GM21528 (cell line): ENCODE results near the gene DHX8.
"Not testable (repeated sequence)": the region's sequence is repeated elsewhere in the genome, so short reads cannot be mapped to it uniquely, and the experiment has no call there.

ENCODE experiments used
- ATAC-seq: cut with Tn5 transposase; IDR thresholded peaks from one replicate; pipeline ENCODE4 v1.9.1; 2021; ENCODE audit warnings: mild to moderate bottlenecking, moderate library complexity; ENCODE audit not compliant: unreplicated experiment, low FRiP score

The DHX8 gene

DNA sequence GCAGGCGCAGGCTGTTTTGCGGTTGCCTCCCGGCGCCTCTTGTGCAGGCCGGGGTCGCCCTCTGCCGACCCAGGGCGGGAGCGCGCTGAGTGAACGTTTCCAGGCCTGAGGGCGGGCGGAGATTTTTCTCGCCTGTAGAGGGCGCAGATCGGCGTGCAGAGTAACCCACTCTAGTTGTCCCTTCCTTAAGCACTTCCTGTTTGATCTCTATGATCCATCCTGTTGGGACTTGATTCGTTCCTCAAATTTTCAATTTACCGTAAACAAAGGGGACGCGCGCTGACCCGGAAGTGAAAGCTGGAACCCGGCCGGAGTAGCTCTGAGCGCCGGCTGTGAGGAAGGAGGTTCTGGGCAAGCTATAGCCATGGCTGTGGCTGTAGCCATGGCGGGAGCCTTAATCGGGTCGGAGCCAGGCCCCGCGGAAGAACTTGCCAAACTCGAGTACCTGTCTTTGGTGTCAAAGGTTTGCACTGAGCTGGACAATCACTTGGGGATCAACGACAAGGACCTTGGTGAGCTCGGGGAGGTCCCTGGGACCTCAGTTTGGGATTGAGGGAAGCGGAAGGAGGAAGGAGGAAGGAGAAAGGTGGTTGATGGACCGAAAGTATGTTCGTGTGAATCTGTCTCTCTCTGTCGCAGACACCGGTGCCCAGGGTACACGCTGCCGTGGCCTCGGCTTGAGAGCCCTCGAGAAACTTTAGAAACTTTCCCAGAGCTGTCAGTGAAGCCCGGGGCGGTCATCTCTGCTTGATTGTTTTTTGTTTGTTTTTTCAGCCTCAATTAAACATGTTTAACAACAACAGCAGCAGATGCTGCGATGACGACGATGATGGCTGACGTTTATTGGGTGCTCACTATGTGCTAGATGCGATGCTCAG, at the start of gene DHX8:
TSS of gene DHX8 (plus strand) at position 302 of the 878 bp plus-strand sequence. CDS start at position 365, 63 bp downstream.
- peak; percentile 90 for ATAC-seq

DNA sequence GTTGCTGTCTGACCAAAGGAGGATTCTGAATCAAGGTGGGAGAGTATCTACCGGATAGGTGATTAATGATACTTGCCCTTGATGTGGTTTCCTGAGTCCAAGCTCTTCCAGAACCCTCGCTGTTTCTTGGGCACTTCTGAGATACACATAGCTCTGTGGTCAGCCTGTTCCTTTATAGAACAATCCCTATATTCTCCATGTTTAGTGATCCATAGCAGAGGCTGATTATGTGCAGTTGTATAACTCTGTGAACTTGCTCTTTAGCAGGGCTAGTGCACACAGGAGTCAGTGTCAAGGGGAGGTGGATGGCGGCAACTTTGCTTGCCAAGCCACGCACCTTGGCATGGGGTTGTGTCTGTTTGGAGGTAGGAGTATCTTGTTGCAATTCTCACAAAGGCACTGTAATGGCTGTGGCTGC, 48.9 kb upstream of the DHX8 start:
- no peak for ATAC-seq

DNA sequence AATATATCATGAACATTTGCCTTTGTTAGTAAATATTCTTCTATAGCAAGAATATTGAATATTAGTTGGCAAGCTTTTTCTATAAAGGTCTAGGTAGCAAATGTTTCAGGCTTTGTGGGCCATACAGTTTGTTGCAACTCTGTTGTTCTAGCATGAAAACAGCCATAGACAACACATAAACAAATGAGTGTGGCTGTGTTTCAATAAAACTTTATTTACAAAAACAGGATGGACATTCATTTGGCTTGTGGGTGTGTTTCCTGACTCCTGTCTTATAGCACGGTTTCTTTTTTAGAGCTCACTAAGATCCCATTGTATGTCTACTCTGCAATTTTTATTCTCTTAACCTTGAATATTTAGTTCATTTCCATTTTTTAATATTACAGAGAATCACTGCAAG, 46.0 kb upstream of the DHX8 start:
- no peak for ATAC-seq

GRCh38 chr17:43438626-43439025, 45.1 kb upstream of the DHX8 start:
- ATAC-seq = no peak

DNA sequence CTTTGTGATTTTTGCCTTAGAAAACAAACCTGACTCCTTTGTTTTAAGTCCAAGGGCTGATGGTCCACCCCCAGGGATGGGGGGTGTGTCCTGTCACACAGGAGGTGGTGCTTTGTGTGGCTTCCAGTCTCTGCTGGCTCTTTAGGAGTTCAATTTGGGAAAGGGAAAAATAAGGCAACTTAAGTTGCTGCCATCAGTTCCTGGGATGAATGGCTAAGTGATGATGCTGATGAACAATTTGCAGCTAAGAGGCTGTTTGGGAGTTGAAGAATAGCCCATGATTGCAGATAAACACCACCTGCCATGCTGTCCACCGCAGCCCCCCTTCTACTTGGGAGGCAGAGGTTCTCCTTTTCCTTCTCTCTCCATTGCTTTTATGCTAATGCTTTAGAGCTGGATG, 44.7 kb upstream of the DHX8 start:
- no peak for ATAC-seq

DNA sequence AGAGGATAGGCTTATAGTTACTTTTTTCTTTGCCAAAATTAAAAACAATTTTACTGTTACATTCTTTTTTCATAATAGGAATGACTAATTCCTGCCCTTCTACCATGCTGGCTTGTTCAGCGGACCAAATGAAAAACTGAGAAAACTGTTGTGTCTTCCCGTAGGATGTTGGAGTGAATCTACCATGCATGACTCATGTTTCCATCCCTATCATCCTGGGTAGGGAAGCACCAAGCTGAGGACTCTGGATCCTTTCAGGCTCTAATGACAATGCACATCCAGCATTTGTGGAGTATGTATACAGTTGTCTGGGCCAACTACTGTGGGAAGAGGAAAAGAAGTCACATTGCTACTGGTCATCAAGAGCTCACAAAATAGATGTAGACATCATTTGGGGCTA, 41.1 kb upstream of the DHX8 start:
- no peak for ATAC-seq

DNA sequence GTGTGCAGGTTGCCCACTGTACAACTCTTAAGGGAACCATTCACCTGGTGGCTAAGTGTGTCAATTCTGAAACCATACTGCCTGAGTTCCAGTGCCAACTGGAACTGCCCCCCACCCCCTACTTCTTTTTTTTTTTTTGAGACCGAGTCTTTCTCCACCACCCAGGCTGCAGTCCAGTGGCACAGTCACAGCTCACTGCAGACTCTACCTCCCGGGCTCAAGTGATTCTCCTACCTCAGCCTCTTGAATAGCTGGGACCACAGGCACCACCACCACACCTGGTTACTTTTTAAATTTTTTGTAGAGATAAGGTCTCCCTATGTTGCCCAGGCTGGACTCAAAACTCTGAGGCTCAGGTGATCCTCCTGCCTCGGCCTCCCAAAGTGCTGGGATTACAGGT, 40.4 kb upstream of the DHX8 start:
- ATAC-seq = no peak

GRCh38 chr17:43444223-43445008, 39.4 kb upstream of the DHX8 start:
- no peak for ATAC-seq

DNA sequence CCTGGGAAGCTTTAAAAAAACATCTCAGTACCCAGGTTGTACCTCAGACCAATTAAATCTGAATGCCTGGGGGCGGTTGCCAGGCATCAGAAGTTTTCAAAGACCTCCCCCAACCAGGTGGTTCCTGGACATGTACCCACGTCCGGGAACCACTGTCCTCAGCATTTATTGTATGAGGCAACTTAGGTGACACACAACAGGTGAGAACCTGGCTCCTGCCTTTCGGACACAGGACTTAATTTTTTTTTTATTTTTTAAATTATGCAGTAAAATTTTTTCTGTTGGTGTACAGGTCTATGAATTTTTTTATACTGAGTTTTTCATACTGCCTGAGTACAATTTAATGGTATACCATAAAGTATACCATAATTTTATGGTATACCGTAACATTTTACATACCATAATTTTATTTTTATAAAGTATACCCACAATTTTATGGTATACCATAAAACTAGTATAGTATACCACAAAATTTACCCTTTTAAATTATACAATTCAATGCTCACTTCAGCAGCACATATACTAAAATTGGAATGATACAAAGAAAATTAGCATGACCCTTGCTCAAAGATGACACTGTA, 38.7 kb upstream of the DHX8 start:
- no peak for ATAC-seq

DNA sequence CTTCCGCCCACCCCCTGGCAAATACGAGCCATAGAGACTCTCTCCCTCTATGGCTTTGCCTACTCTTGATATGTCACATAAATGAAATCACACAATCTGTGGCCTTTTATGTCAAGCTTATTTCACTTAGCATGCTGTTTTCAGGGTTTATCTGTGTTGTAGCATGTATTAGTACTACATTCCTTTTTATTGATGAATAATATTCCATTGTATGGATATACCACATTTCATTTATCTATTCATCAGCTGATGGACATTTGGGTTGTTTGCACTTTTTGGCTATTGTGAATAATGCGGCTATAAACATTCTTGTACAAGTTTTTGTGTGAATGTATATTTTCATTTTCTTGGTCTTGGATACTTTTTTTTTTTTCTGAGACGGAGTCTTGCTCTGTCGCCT, 37.0 kb upstream of the DHX8 start:
- ATAC-seq = no peak

GRCh38 chr17:43448720-43449469, 34.9 kb upstream of the DHX8 start:
- ATAC-seq = no peak

DNA sequence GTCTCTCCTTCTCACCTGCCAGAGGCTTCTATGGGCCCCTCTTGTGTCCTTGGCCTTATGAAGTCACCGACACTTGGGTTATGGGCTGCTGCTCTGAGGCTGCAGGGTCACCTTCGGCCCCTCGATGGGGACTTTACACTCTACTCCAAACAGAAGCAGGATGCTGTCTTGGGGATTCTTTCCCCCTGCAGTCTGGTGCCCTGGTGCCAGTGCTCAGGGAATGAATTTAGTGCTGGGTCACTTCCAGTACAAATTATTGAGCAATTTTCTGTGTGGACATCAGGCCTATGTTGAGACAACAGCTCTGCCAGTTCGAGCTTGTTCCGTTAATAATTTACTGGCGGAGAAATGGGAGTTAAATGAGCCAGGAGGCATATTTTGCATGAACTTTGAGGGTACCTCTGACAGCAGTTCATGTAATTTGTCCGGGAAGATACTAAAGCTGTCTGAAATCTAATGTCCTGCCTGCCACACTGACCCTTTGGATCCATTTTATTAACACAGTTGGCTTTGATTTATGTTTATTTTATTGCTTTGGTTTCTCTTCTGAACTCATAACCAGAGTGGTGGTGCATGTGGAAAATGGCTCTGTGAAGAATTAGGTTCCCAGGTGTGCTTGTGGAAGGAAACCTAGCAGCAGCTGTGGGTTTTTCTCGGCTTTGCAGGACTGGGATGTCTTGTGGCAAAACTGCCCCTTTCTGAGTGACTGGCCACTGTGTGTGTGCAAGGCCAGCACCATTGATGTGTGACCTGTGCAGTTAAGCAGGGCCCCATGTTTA, 34.1 kb upstream of the DHX8 start:
- no peak for ATAC-seq

DNA sequence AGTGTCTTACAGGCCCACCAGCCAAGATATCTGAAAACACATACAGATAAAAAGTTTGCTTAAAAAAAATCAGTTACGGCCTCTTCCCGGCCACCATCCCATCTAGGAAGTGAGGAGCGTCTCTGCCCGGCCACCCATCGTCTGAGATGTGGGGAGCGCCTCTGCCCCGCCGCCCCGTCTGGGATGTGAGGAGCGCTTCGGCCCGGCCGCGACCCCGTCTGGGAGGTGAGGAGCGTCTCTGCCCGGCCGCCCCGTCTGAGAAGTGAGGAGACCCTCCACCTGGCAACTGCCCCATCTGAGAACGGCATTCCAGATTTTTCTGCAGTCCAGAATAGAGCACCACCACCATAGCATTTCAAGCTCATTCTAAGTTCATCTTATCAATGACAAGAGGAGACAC, 33.0 kb upstream of the DHX8 start:
- ATAC-seq = not testable (repeated sequence)

- ATAC-seq = not testable (repeated sequence)
Observed at GRCh38 chr17:43451741-43452140, 32.0 kb upstream of the DHX8 start.

DNA sequence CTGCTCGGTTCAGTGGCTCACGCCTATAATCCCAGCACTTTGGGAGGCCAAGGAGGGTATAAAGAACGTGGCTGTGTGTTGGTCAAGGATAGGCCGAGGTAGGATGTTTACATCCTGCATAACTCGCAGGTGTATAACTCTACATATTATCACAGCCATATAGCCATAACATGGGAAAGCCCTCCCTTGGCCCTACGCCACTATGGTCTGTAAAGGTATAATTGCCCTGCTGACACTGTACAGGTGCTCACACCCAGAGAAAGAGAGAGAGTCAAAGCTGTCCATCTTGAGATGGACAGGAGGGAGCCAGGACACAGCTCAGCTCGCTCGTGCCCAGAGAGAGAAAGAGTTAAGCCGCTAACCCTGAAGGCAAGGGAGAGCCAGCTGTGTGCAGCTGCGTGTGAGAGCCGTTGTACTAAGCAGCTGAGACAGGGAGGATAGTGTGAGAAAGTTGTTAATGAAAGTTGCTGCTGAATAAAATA, 30.4 kb upstream of the DHX8 start:
- no peak for ATAC-seq

DNA sequence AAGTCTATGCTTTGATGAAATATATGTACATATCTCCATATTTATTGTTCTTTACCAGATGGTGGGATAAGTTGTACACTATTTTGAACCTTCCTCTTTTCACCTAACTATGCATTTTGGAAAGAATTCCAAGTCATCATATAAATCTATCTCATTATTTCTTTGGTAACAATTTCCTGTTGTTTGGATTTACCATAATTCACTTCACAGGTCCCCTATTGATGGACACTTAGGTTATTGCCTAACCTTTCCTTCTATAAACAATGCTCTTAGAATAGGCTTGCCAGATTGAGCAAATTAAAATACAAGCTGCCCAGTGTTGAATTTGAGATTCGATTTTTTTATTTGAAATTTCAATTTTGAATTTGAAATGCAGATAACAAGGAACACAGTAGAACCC, 28.9 kb upstream of the DHX8 start:
- no peak for ATAC-seq

- ATAC-seq = no peak
Observed at GRCh38 chr17:43456029-43456428, 27.7 kb upstream of the DHX8 start.

DNA sequence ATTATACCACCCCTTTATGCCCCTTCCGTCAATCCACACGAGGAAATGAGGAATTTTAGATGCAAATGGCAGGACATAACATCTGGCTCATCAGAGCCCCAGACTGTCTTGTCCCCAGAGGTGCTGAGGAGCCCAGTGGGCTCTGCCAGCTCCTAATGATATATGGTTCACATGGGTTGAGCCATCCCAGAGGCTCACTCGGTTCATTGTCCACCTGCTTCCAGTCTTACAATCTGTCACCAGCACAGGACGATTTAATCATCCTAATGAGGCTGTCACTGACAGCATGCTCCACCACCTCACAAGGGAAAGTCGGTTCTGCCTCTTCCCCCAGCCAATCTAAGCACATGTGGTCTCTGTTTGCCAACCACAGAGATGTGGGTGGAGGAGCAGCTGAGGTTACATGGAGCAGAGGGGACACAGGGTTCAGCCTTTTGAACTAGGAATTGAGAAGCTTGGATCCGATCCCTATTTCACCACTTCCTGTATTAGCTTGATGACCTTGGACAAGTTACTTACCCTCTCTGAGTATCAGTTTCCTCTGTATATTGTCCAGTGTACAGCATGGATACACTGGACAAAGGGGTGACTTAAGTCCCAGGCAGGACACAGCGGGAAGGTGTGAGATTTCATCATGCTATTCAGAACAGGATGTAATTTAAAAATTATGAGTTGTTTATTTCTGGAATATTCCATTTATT, 27.0 kb upstream of the DHX8 start:
- ATAC-seq = no peak

DNA sequence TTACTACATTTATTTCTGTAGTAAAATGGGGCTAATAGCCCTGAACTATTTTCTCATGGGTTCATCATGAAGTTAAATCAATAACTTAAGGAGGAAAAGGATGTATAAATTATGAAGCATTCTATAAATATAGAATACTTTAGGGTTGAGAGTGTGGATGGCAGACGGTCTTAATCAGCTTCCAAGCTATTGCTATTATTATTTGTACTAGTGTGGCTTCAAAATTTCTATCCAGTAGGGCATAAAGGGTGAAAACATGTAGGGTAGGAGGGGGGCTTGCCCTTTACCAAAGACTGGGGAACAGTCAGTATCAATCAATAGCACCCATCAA, 26.4 kb upstream of the DHX8 start:
- no peak for ATAC-seq
